GM06990 (cell line): Measurements from ENCODE around the gene RNF112.
"Not testable (repeated sequence)": the region's sequence is repeated elsewhere in the genome, so short reads cannot be mapped to it uniquely, and the experiment has no call there.

Experiments used
- DNase-seq: peaks from one replicate; pipeline ENCODE4 v3.0.0-alpha.2; 2011; ENCODE audit not compliant: insufficient read length; ENCODE audit errors: extremely low read depth
- H3K27me3 ChIP-seq: replicated peaks from 2 replicates; pipeline ENCODE4 v1.6.0; 2011; ENCODE audit warnings: low read length; ENCODE audit not compliant: control insufficient read depth, insufficient read depth
- H3K36me3 ChIP-seq: 2 replicates; pipeline ENCODE4 v1.5.1; 2011; ENCODE audit warnings: low read length; ENCODE audit not compliant: control insufficient read depth, insufficient read depth
- H3K4me3 ChIP-seq: replicated peaks from 2 replicates; pipeline ENCODE4 v1.5.1; 2011; ENCODE audit warnings: low read depth, mild to moderate bottlenecking, control low read depth, low read length
- TF ChIP-seq, protein P1 (sequence below): IDR thresholded peaks from 2 replicates; pipeline ENCODE4 v1.5.1; 2011; ENCODE audit warnings: low read length, control low read depth, mild to moderate bottlenecking, inconsistent platforms; ENCODE audit not compliant: insufficient read depth, poor library complexity, severe bottlenecking

Gene RNF112

DNA sequence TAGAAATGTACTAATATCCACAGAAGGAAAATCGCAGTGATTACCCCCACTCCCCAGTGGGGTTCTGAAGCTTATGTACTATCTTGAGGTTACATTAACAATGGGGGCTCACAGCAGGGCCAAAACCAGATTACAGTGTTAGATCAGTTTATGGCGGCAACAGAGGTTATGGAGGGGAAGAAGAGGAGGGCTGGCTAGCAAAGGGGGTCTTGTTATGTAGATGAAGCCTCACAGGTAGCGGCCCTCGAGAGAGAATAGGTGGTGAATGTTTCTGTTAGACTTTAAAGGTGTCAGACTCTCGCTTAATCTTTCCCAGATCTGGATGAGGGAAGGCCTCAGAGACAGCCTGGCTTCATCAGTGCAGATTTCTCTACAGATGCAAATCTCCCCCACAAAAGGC, 22.2 kb downstream of the RNF112 start:
- Histone ChIP-seq H3K27me3 (no peaks in the 10 kb centered on the region), H3K36me3 (no peaks in the 10 kb centered on the region), H3K4me3 (no peak overlapping the region)
- TF ChIP-seq, protein P1, sequence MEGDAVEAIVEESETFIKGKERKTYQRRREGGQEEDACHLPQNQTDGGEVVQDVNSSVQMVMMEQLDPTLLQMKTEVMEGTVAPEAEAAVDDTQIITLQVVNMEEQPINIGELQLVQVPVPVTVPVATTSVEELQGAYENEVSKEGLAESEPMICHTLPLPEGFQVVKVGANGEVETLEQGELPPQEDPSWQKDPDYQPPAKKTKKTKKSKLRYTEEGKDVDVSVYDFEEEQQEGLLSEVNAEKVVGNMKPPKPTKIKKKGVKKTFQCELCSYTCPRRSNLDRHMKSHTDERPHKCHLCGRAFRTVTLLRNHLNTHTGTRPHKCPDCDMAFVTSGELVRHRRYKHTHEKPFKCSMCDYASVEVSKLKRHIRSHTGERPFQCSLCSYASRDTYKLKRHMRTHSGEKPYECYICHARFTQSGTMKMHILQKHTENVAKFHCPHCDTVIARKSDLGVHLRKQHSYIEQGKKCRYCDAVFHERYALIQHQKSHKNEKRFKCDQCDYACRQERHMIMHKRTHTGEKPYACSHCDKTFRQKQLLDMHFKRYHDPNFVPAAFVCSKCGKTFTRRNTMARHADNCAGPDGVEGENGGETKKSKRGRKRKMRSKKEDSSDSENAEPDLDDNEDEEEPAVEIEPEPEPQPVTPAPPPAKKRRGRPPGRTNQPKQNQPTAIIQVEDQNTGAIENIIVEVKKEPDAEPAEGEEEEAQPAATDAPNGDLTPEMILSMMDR: no peak
- DNase-seq: no peak

DNA sequence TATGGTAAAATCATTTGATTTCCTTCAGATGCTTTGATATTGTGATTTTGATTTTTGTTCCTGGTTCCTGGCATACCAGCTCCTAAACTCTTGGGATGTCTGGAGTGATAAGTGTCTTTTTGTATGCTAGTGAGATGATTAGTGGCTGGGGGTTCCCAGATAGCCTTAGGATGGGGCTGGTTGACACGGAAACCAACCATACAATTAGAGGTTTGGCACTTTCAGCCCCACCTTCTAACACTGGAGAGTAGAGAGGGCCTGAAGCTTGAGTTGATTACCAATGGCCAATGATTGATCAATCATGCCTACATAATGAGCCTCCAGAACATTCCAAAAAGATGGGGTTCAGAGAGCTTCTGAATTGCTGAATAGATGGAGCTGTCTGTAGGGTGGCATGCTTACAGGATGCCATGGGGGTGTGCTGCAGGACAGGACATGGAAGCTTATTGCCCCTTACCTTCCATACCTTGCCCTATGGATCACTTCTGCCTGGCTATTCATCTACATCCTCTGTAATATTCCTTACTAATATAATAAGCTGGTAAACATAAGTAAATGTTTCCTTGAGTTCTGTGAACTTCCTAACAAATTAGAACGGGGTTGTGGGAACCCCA, 22.8 kb downstream of the RNF112 start:
- TF ChIP-seq, protein P1: peak; percentile 6
- H3K36me3 ChIP-seq: no peaks in the 10 kb centered on the region
- H3K27me3 ChIP-seq: no peaks in the 10 kb centered on the region
- no peak for DNase-seq
- H3K4me3 ChIP-seq: no peak overlapping the region

DNA sequence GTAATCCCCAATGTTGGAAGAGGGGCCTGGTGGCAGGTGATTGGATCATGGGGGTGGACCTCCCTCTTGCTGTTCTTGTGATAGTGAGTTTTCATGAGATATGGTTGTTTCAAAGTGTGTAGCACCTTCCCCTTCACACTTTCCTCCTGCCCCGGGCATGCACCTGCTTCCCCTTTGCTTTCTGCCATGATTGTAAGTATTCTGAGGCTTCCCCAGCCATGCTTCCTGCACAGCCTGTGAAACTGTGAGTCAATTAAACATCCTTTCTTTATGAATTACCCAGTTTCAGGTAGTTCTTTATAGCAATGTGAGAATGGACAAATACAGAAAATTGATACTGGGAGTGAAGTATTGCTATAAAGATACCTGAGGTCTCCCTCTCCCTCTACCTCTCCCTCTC, 29.4 kb downstream of the RNF112 start:
- H3K27me3 ChIP-seq: no peaks in the 10 kb centered on the region
- H3K36me3 ChIP-seq: no peaks in the 10 kb centered on the region
- TF ChIP-seq, protein P1: no peak
- no peak overlapping the region for H3K4me3 ChIP-seq
- no peak for DNase-seq

GRCh38 chr17:19441288-19441687, 30.3 kb downstream of the RNF112 start:
- not testable (repeated sequence) for H3K4me3 ChIP-seq, H3K27me3 ChIP-seq, H3K36me3 ChIP-seq, DNase-seq

DNA sequence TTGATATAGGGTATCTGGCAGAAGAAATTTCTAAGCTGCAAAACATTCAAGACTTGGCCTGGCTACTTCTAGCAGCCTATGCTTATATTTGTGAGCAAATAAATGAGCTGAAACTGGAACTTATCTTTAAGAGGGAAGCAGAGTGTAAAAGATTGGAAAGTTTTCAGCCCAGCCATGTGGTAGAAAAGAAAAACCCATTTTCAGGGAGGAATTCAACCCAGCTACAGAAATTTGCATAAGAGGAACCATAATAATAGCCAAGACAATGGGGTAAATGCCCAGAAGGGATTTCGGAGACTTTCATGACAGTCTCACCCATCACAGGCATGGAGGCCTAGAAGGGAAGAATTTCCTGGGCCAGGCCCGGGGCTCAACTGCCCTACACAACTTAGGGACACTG, 31.7 kb downstream of the RNF112 start:
- Histone ChIP-seq H3K4me3 (no peak overlapping the region), H3K27me3 (no peaks in the 10 kb centered on the region), H3K36me3 (no peaks in the 10 kb centered on the region)
- TF ChIP-seq, protein P1: no peak
- no peak for DNase-seq

DNA sequence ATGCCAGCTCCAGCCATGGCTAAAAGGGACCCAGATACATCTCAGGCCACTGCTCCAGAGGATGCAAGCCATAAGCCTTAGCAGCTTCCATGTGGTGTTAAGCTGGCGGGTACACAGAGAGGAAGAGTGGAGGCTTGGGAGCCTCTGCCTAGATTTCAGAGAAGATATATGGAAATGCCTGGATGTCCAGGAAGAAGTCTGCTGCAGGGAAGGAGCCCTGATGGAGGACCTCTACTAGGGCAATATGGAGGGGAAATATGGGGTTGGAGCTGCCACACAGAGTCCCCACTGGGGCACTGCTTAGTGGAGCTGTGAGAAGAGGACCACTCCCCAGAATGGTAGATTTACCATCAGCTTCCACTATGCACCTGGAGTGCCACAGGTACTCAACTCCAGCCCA, 32.1 kb downstream of the RNF112 start:
- DNase-seq: no peak
- no peaks in the 10 kb centered on the region; the same call in 1 of the 2 replicates for H3K27me3 ChIP-seq
- no peaks in the 10 kb centered on the region for H3K36me3 ChIP-seq
- TF ChIP-seq, protein P1: no peak
- H3K4me3 ChIP-seq: no peak overlapping the region
